ENCODE results near the gene CCL22. TPM values are rescaled to one million over a fixed set of nuclear protein-coding genes. Genes with fewer than 3 reads are reported as not detected.

CCL22 gene
- total and polyA plus RNA-seq, 2 of the 4 experiments (the other 2 are of a cell fraction), result not detected

- POLR2A ChIA-PET (ENCODE audit: unreplicated experiment), result no interaction called here
- DNase-seq, result no peak
These were observed 23.2 kb upstream of the CCL22 start for GRCh38 chr16:57335366-57335765.

More at GRCh38 chr16:57335366-57335765, 23.2 kb upstream of the CCL22 start:
- intact Hi-C loops (cut with micrococcal nuclease) (no loop called here), dilution Hi-C loops (cut with HindIII; ENCODE audit: low sequenced_read_pairs, unreplicated experiment) (no loop called here), in situ Hi-C loops (cut with MboI; ENCODE audit: low sequenced_read_pairs) (no loop called here)
- H3K4me2 ChIP-seq (ENCODE audit: low read depth, low read length), result no peak overlapping the region
- H2BK5ac ChIP-seq (ENCODE audit: low read depth, low read length, poor library complexity, severe bottlenecking), result no peak overlapping the region
- no peak overlapping the region for H2AK5ac ChIP-seq (ENCODE audit: low read depth, low read length)
- peaks cover 4% of the 10 kb centered on the region; the same call in 1 of the 2 replicates for H4K20me1 ChIP-seq (ENCODE audit: insufficient read depth, low read length)
- no peak overlapping the region for H2AK9ac ChIP-seq (replicated peaks; ENCODE audit: low read depth, low read length, poor library complexity)
- H2BK15ac ChIP-seq (ENCODE audit: low read depth, low read length), result no peak overlapping the region
- no peak overlapping the region for H3K9ac ChIP-seq (ENCODE audit: low read depth, low read length)
- no peak overlapping the region for H4K91ac ChIP-seq (ENCODE audit: insufficient read depth, low read depth, low read length)
- CTCF ChIA-PET, result no interaction called here
- H3K23ac ChIP-seq (ENCODE audit: low read depth, low read length), result no peak overlapping the region
- WGBS, 2 experiments (ENCODE audit: extremely low coverage in 2 of 2, insufficient read length in 1 of 2), result no CpG with 5 or more reads among the region's 4 CpGs
- H3K79me1 ChIP-seq (ENCODE audit: low read depth in 1 of 2, low read length in 2 of 2), result no peaks in the 10 kb centered on the region
- H3K9me1 ChIP-seq (ENCODE audit: insufficient read depth, low read length), result no peaks in the 10 kb centered on the region
- H2BK120ac ChIP-seq (ENCODE audit: low read depth, low read length), result no peak overlapping the region
- H3K18ac ChIP-seq (ENCODE audit: low read depth, low read length), result no peak overlapping the region
- no peak overlapping the region for H3K56ac ChIP-seq (ENCODE audit: extremely low read depth, insufficient read depth, low read length)
- TF ChIP-seq RCOR1 (IDR thresholded peaks at IDR 0.05; ENCODE audit: insufficient replicate concordance, low read length) (no peak), RAD21 (IDR thresholded peaks at IDR 0.05; ENCODE audit: low read length) (no peak), SMC3 (IDR thresholded peaks at IDR 0.05; ENCODE audit: low read depth, low read length) (no peak), MXI1 (IDR thresholded peaks at IDR 0.05; ENCODE audit: borderline replicate concordance, low read depth, low read length) (no peak), NFE2L2 (IDR thresholded peaks at IDR 0.05; ENCODE audit: low read depth, low read length) (no peak), CTCF (conservative IDR thresholded peaks at IDR 0.05; ENCODE audit: low read depth, low read length) (no peak), MAZ (IDR thresholded peaks at IDR 0.05; ENCODE audit: borderline replicate concordance, low read depth, low read length) (no peak)
- H2AFZ ChIP-seq (replicated peaks; ENCODE audit: low read length, poor library complexity), result no peak overlapping the region
- no peak overlapping the region for H4K5ac ChIP-seq (ENCODE audit: low read depth, low read length)
- H3K27me3 ChIP-seq (ENCODE audit: control insufficient read depth, insufficient read depth, low read length), result peaks cover 38% of the 10 kb centered on the region
- ATAC-seq (ENCODE audit: low read depth), result no peak
- no TSS peak for BruUV-seq (replicated peaks)
- H3K9me3 ChIP-seq (ENCODE audit: control insufficient read depth, insufficient read depth, low read length), result peaks cover 12% of the 10 kb centered on the region
- H3K4ac ChIP-seq (ENCODE audit: low read depth, low read length), result no peak overlapping the region
- H3K4me1 ChIP-seq (ENCODE audit: control insufficient read depth, insufficient read depth, low read length), result 0 out of 2 replicates have a peak, but pooled peaks cover 2% of the 10 kb centered on the region
- H3K36me3 ChIP-seq (ENCODE audit: control insufficient read depth, insufficient read depth, low read length), result no peaks in the 10 kb centered on the region
- no peak overlapping the region for H3K27ac ChIP-seq (ENCODE audit: insufficient read depth, low read length)
- no peak overlapping the region for H3K14ac ChIP-seq (replicated peaks; ENCODE audit: low read depth, low read length)
- H2BK20ac ChIP-seq (ENCODE audit: low read depth, low read length), result no peak overlapping the region
- H3K4me3 ChIP-seq (ENCODE audit: insufficient read depth, low read depth, low read length), result no peak overlapping the region
- no peak overlapping the region for H4K8ac ChIP-seq (ENCODE audit: low read depth in 2 of 2, low read length in 2 of 2)

All from IMR-90 (cell line).